Epithelial cell of esophagus (primary cell): ENCODE measurements around the gene UTP11.

Source experiments
- DNase-seq: peaks from one replicate; pipeline ENCODE4 v3.0.0; 2010; ENCODE audit warnings: low read depth
- H3K4me3 ChIP-seq: 2 replicates; pipeline ENCODE4 v1.5.1; 2011; ENCODE audit warnings: mild to moderate bottlenecking, low read length, control low read depth
- CTCF ChIP-seq: IDR thresholded peaks from 2 replicates; pipeline ENCODE4 v1.5.1; 2011; ENCODE audit warnings: low read depth, mild to moderate bottlenecking, low read length, control low read depth, inconsistent platforms; ENCODE audit not compliant: insufficient read depth; ENCODE audit errors: missing control alignments

UTP11 gene

GRCh38 chr1:37998913-37999429 lies 13.6 kb upstream of the UTP11 start:
- DNase-seq: no peak
- no peak for TF ChIP-seq CTCF
- H3K4me3 ChIP-seq: no peak overlapping the region

GRCh38 chr1:37999430-38000232 lies 12.9 kb upstream of the UTP11 start:
- TF ChIP-seq CTCF: no peak
- DNase-seq: no peak
- no peak overlapping the region for H3K4me3 ChIP-seq

DNA sequence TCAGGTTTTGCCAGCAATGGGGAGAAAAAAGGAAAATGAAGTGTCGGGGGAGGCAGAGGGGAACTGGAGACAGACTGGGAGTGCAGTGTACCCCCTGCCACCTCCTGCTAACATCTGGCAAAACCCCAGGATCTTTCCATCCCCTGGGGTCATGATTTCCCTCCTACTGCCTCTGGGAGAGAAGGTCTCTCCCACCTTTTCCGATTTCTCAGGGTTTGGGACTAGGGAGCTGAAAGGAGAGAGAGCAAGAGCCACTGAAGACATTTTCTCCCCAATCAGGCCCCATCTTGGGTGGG lies 12.4 kb upstream of the UTP11 start:
- H3K4me3 ChIP-seq: no peak overlapping the region
- TF ChIP-seq CTCF: no peak
- no peak for DNase-seq

DNA sequence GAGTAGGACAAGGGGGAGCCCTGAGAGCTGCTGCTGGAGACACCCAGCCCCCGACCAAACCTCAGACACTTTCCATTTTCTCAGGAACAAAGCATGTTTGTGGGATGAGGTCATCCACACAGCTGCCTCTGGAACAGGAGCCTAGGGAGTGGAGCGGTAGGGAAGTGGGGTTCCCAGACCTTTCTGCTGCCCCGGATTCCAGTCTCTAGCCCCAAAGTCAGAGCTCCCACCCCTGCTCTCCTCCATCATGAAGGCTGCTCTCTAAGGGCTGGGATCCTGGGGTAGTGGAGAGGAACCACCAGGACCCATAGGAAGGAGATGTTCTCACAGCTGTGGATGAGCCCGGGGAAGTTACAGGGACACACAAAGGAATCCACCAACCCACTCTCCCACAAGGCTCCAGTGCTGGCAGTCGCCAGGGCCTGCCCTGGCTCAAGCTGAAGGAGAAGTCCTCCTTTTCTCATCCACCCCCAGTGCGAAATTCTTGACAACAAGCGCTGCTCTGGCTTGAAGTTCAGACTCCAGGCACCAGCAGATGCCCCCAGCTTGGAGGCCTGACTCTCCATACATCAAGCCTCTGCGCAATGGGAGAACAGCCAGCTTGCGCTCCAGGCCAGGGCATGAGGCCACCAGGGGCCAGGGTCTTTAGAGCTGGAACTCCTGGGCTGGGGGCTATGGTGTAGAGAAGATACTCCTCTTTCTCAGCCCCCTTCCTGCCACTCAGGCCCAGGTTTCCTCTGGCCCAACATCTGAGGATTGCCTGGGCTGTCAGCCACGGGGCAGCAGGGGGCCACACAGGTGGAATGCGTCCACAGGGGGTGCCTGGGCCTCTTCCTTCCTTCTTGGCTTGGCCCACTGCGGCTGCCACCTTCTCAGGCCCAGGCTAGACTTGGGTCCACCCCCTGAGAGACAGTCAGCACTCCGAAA lies 11.7 kb upstream of the UTP11 start:
- TF ChIP-seq CTCF: no peak
- DNase-seq: peak; percentile 51
- no peak overlapping the region for H3K4me3 ChIP-seq

DNA sequence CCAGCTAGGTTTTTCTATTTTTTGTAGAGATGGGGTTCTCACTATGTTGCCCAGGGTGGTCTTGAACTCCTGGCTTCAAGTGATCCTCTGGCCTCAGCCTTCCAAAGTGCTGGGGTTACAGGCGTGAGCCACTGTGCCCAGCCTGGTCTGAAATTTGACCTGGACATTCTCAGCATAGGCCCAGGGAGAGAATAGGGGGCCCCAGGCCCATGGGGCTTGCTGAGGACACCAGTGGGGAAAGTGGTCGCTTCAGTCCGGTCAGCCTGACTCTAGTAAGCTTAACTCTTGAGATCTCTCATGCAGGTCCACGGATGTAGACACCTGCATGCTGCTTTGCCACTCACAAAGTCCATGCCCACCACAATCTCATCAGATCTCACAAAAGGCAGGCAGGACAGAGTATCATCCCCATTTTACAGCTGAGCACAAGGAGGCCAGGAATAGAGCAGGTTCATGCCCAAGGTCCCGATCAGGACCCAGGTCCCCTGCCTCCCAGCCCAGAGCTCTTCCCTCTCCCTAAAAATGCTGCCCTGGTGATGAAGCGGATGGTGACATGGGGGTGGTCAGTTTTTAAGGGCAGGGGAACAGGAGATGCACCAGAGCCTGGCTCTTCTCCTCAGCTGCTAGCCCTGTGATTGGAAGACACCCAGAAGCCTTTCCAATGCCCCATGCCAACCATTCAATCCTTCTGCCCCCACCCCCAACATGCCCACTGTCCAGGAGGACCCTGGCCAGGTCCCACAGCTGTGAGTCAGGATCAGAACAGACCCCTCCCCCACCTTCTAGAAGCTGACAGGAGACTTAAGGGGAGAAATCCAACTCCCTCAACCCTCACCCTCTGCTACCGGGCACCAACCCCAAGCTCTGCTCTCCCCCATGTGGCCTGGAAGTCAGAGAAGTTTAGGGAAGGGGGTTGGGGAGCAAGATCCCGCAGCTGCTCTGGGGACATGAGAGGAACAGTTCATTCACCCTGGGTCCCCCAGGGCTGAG lies 9.0 kb upstream of the UTP11 start:
- TF ChIP-seq CTCF: no peak
- H3K4me3 ChIP-seq: peak overlapping the region; percentile 77

More for the DNA sequence above, 9.0 kb upstream of the UTP11 start:
- no peak for DNase-seq
